ENCODE data around the gene MAGI2.

The MAGI2 gene

GRCh38 chr7:78167860-78168259, 1285.6 kb downstream of the MAGI2 start:
- H3K4me3 ChIP-seq (ENCODE audit: low read length), result no peak overlapping the region
- TF ChIP-seq ZNF274 (IDR thresholded peaks at IDR 0.05; ENCODE audit: low read depth, low read length), result no peak

- TF ChIP-seq ZNF274 (IDR thresholded peaks at IDR 0.05; ENCODE audit: low read depth, low read length), result no peak
- H3K4me3 ChIP-seq (ENCODE audit: low read length), result no peak overlapping the region
Observed at GRCh38 chr7:78165854-78166253, 1287.6 kb downstream of the MAGI2 start.

- no peak overlapping the region for H3K4me3 ChIP-seq (ENCODE audit: low read length)
- TF ChIP-seq ZNF274 (IDR thresholded peaks at IDR 0.05; ENCODE audit: low read depth, low read length), result no peak
Observed at GRCh38 chr7:78165454-78165853, 1288.0 kb downstream of the MAGI2 start.

- no peak overlapping the region for H3K4me3 ChIP-seq (ENCODE audit: low read length)
- no peak for TF ChIP-seq ZNF274 (IDR thresholded peaks at IDR 0.05; ENCODE audit: low read depth, low read length)
Observed at GRCh38 chr7:78164459-78164858, 1289.0 kb downstream of the MAGI2 start.

- TF ChIP-seq ZNF274 (IDR thresholded peaks at IDR 0.05; ENCODE audit: low read depth, low read length), result no peak
- no peak overlapping the region for H3K4me3 ChIP-seq (ENCODE audit: low read length)
Observed at GRCh38 chr7:78161781-78162180, 1291.7 kb downstream of the MAGI2 start.

- H3K4me3 ChIP-seq (ENCODE audit: low read length), result no peak overlapping the region
- TF ChIP-seq ZNF274 (IDR thresholded peaks at IDR 0.05; ENCODE audit: low read depth, low read length), result no peak
Observed at GRCh38 chr7:78159545-78159944, 1293.9 kb downstream of the MAGI2 start.

- TF ChIP-seq ZNF274 (IDR thresholded peaks at IDR 0.05; ENCODE audit: low read depth, low read length), result no peak
- H3K4me3 ChIP-seq (ENCODE audit: low read length), result no peak overlapping the region
Observed at GRCh38 chr7:78153285-78153684, 1300.2 kb downstream of the MAGI2 start.

GRCh38 chr7:78151229-78151628, 1302.2 kb downstream of the MAGI2 start:
- H3K4me3 ChIP-seq (ENCODE audit: low read length), result no peak overlapping the region
- TF ChIP-seq ZNF274 (IDR thresholded peaks at IDR 0.05; ENCODE audit: low read depth, low read length), result no peak

GRCh38 chr7:78149787-78150186, 1303.7 kb downstream of the MAGI2 start:
- TF ChIP-seq ZNF274 (IDR thresholded peaks at IDR 0.05; ENCODE audit: low read depth, low read length), result no peak
- H3K4me3 ChIP-seq (ENCODE audit: low read length), result no peak overlapping the region

- TF ChIP-seq ZNF274 (IDR thresholded peaks at IDR 0.05; ENCODE audit: low read depth, low read length), result no peak
- no peak overlapping the region for H3K4me3 ChIP-seq (ENCODE audit: low read length)
Observed at GRCh38 chr7:78148166-78148894, 1305.1 kb downstream of the MAGI2 start.

GRCh38 chr7:78146546-78146945, 1306.9 kb downstream of the MAGI2 start:
- no peak overlapping the region for H3K4me3 ChIP-seq (ENCODE audit: low read length)
- no peak for TF ChIP-seq ZNF274 (IDR thresholded peaks at IDR 0.05; ENCODE audit: low read depth, low read length)

- no peak overlapping the region for H3K4me3 ChIP-seq (ENCODE audit: low read length)
- no peak for TF ChIP-seq ZNF274 (IDR thresholded peaks at IDR 0.05; ENCODE audit: low read depth, low read length)
Observed at GRCh38 chr7:78143661-78144060, 1309.8 kb downstream of the MAGI2 start.

- no peak for TF ChIP-seq ZNF274 (IDR thresholded peaks at IDR 0.05; ENCODE audit: low read depth, low read length)
- no peak overlapping the region for H3K4me3 ChIP-seq (ENCODE audit: low read length)
Observed at GRCh38 chr7:78141522-78142281, 1311.8 kb downstream of the MAGI2 start.

- no peak overlapping the region for H3K4me3 ChIP-seq (ENCODE audit: low read length)
- no peak for TF ChIP-seq ZNF274 (IDR thresholded peaks at IDR 0.05; ENCODE audit: low read depth, low read length)
Observed at GRCh38 chr7:78140109-78140508, 1313.4 kb downstream of the MAGI2 start.

- H3K4me3 ChIP-seq (ENCODE audit: low read length), result no peak overlapping the region
- TF ChIP-seq ZNF274 (IDR thresholded peaks at IDR 0.05; ENCODE audit: low read depth, low read length), result no peak
Observed at GRCh38 chr7:78139335-78139734, 1314.1 kb downstream of the MAGI2 start.
